ENCODE measurements around the gene SLC39A8. TPM values are rescaled to one million over a fixed set of nuclear protein-coding genes. Genes with fewer than 3 reads are reported as not detected.

The SLC39A8 gene
- total RNA-seq, 1 experiment from 2014 or later = 13.2 TPM

DNA sequence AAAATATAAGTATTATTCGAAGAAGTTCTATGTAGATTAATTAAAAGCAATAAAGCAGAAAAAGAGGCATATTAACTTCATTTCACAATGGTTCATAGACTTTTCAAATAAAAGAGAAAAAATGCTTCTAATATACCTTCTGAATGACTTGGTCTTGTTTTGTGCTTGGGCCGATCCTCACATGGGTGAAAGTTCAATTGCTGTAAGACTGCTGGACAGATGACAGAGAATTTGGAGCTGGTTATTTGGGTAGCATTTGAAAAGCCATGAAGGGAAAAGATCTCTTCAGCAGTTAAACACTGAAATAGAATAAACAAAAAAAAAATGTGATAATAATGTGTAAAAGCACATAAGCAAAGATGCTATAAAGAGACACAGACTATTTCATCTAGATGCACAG lies 29.8 kb downstream of the SLC39A8 start:
- BruUV-seq (replicated peaks) = no TSS peak
- Histone ChIP-seq H3K27ac (ENCODE audit: low read depth, low read length) (no peak overlapping the region), H2AFZ (ENCODE audit: low read depth, low read length, poor library complexity, severe bottlenecking) (no peak overlapping the region), H3K4me3 (replicated peaks in 1 of 2; ENCODE audit: low read depth in 1 of 2, low read length in 2 of 2) (no peak overlapping the region), H3K9me2 (ENCODE audit: insufficient read depth) (no peaks in the 10 kb centered on the region), H3K9ac (ENCODE audit: low read length) (no peak overlapping the region), H3K9me3 (ENCODE audit: control insufficient read depth in 1 of 2, insufficient read depth in 1 of 2, low read depth in 1 of 2, low read length in 2 of 2) (no peaks in the 10 kb centered on the region), H3K4me2 (ENCODE audit: low read length) (no peak overlapping the region), H4K20me1 (ENCODE audit: insufficient read depth) (no peaks in the 10 kb centered on the region), H3K79me2 (ENCODE audit: insufficient read depth, low read length) (no peaks in the 10 kb centered on the region), H3K36me3 (ENCODE audit: control insufficient read depth in 1 of 2, insufficient read depth in 2 of 2, low read length in 2 of 2) (no peaks in the 10 kb centered on the region), H3K4me1 (ENCODE audit: control insufficient read depth in 1 of 2, insufficient read depth in 2 of 2, low read length in 2 of 2) (no peaks in the 10 kb centered on the region), H3K27me3 (ENCODE audit: insufficient read depth, low read length) (no peaks in the 10 kb centered on the region)
- ChIA-PET CTCF (no interaction called here), POLR2A (no interaction called here), RAD21 (ENCODE audit: low non-redundant PET in 1 of 2, low total read pairs in 2 of 2, uncharacterized antibody in 2 of 2, unreplicated experiment in 2 of 2) (no interaction called here)
- intact Hi-C loops (cut with micrococcal nuclease) = no loop called here
- ATAC-seq = no peak
- no peak for DNase-seq (ENCODE audit: low read depth, low spot score)
- no peak for TF ChIP-seq YY1 (IDR thresholded peaks at IDR 0.05; ENCODE audit: extremely low read depth, insufficient replicate concordance, low read depth, low read length)
- TF ChIP-seq EGR1 (IDR thresholded peaks at IDR 0.05; ENCODE audit: low read depth) = no peak

DNA sequence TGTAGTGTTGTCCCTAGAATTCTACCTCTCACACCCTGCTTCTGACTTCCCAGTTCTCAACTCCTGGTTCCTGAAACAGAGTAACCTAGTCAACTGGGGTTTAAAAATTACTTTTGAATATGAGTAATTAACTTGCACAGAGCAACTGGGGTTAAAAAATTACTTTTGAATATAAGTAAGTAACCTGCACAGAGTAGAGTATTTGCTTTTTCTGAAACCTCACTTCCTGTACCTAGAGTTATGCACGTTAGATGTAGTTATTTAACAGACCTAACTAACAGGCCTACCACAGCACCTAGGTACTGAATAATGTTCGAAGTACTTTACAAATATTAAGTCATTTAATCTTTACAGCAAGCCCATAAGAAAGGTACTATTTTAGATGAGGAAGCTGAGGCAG lies 32.9 kb downstream of the SLC39A8 start:
- BruUV-seq (replicated peaks) = no TSS peak

More for the DNA sequence above, 32.9 kb downstream of the SLC39A8 start:
- TF ChIP-seq CEBPB (IDR thresholded peaks at IDR 0.05; ENCODE audit: low read depth) (no peak), EGR1 (IDR thresholded peaks at IDR 0.05; ENCODE audit: low read depth) (no peak), EZH2phosphoT487 (IDR thresholded peaks at IDR 0.05; ENCODE audit: borderline replicate concordance) (no peak), SP1 (IDR thresholded peaks at IDR 0.05; ENCODE audit: low read depth) (no peak), MAX (IDR thresholded peaks at IDR 0.05) (no peak), EZH2 (IDR thresholded peaks at IDR 0.05) (no peak), YY1 (IDR thresholded peaks at IDR 0.05; ENCODE audit: extremely low read depth, insufficient replicate concordance, low read depth, low read length) (no peak), JUND (IDR thresholded peaks at IDR 0.05) (no peak), SIN3A (IDR thresholded peaks at IDR 0.05; ENCODE audit: low read depth) (no peak), ZBTB33 (IDR thresholded peaks at IDR 0.05; ENCODE audit: extremely low read depth, insufficient replicate concordance, low read length) (no peak), ZFX (IDR thresholded peaks at IDR 0.05) (no peak), FOSL1 (IDR thresholded peaks at IDR 0.05; ENCODE audit: low read depth) (no peak)
- TF ChIP-seq, protein P1, sequence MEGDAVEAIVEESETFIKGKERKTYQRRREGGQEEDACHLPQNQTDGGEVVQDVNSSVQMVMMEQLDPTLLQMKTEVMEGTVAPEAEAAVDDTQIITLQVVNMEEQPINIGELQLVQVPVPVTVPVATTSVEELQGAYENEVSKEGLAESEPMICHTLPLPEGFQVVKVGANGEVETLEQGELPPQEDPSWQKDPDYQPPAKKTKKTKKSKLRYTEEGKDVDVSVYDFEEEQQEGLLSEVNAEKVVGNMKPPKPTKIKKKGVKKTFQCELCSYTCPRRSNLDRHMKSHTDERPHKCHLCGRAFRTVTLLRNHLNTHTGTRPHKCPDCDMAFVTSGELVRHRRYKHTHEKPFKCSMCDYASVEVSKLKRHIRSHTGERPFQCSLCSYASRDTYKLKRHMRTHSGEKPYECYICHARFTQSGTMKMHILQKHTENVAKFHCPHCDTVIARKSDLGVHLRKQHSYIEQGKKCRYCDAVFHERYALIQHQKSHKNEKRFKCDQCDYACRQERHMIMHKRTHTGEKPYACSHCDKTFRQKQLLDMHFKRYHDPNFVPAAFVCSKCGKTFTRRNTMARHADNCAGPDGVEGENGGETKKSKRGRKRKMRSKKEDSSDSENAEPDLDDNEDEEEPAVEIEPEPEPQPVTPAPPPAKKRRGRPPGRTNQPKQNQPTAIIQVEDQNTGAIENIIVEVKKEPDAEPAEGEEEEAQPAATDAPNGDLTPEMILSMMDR (IDR thresholded peaks at IDR 0.05 in 2 of 3, conservative IDR thresholded peaks at IDR 0.05 in 1 of 3; ENCODE audit: borderline replicate concordance in 1 of 3, insufficient read depth in 1 of 3, low read depth in 2 of 3, low read length in 2 of 3) = no peak
- TF ChIP-seq, protein P2, sequence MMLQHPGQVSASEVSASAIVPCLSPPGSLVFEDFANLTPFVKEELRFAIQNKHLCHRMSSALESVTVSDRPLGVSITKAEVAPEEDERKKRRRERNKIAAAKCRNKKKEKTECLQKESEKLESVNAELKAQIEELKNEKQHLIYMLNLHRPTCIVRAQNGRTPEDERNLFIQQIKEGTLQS (IDR thresholded peaks at IDR 0.05) = no peak
- Histone ChIP-seq H3K36me3 (ENCODE audit: control insufficient read depth in 1 of 2, insufficient read depth in 2 of 2, low read length in 2 of 2) (no peaks in the 10 kb centered on the region), H4K20me1 (ENCODE audit: insufficient read depth) (no peaks in the 10 kb centered on the region), H3K4me1 (ENCODE audit: control insufficient read depth in 1 of 2, insufficient read depth in 2 of 2, low read length in 2 of 2) (peaks cover 0 to 3% of the 10 kb centered on the region in 2 experiments; a peak in 1 of 4 replicates), H3K79me2 (ENCODE audit: insufficient read depth, low read length) (no peaks in the 10 kb centered on the region), H3K9me3 (ENCODE audit: control insufficient read depth in 1 of 2, insufficient read depth in 1 of 2, low read depth in 1 of 2, low read length in 2 of 2) (no peaks in the 10 kb centered on the region), H3K4me3 (replicated peaks in 1 of 2; ENCODE audit: low read depth in 1 of 2, low read length in 2 of 2) (no peak overlapping the region), H3K27me3 (ENCODE audit: insufficient read depth, low read length) (no peaks in the 10 kb centered on the region), H3K9ac (ENCODE audit: low read length) (no peak overlapping the region), H3K9me2 (ENCODE audit: insufficient read depth) (no peaks in the 10 kb centered on the region), H3K4me2 (ENCODE audit: low read length) (no peak overlapping the region), H3K27ac (ENCODE audit: low read depth, low read length) (no peak overlapping the region), H2AFZ (ENCODE audit: low read depth, low read length, poor library complexity, severe bottlenecking) (no peak overlapping the region)
- DNase-seq (ENCODE audit: low read depth, low spot score) = no peak
- no peak for ATAC-seq
- ChIA-PET CTCF (no interaction called here), RAD21 (ENCODE audit: low non-redundant PET in 1 of 2, low total read pairs in 2 of 2, uncharacterized antibody in 2 of 2, unreplicated experiment in 2 of 2) (no interaction called here), POLR2A (no interaction called here)
- intact Hi-C loops (cut with micrococcal nuclease) = no loop called here
